HepG2 (cell line): Measurements from ENCODE around the gene ZMPSTE24. TPM values are rescaled to one million over a fixed set of nuclear protein-coding genes. Genes with fewer than 3 reads are reported as not detected.
A peak's percentile ranks its signal among the peaks of the same experiment; 100 is the strongest.

Source experiments
- ARNT2 ChIP-seq: sonication (generic); formaldehyde crosslinking; IDR thresholded peaks from 2 replicates; pipeline ENCODE4 v1.8.0; 2022; ENCODE audit warnings: mild to moderate bottlenecking, low read depth, missing genetic modification reagents, moderate library complexity
- CAMTA2 ChIP-seq: sonication (generic); formaldehyde crosslinking; IDR thresholded peaks from 2 replicates; pipeline ENCODE4 v1.4.0; 2020; ENCODE audit warnings: mild to moderate bottlenecking, missing genetic modification reagents, borderline replicate concordance
- CTCF ChIP-seq: sonication (generic); formaldehyde crosslinking; IDR thresholded peaks from 2 replicates; pipeline ENCODE4 v1.5.0; 2020; ENCODE audit warnings: mild to moderate bottlenecking, missing genetic modification reagents, moderate library complexity
- IRF2 ChIP-seq: IDR thresholded peaks from 2 replicates; pipeline ENCODE4 v1.6.1; 2018; ENCODE audit warnings: missing genetic modification reagents, missing compliant biosample characterization
- LCORL ChIP-seq, 2 experiments: fragments of 450-650 bp in 1 of 2; sonication (generic) in 1 of 2; formaldehyde crosslinking in 1 of 2; IDR thresholded peaks; 2 replicates each; pipeline versions ENCODE4 v1.5.0 to v1.6.1; 2017 to 2020; ENCODE audit warnings: antibody characterized with exemption in 1 of 2, missing genetic modification reagents in 1 of 2
- MED1 ChIP-seq: sonication (generic); formaldehyde crosslinking; IDR thresholded peaks from 2 replicates; pipeline ENCODE4 v1.4.0; 2020; ENCODE audit warnings: missing genetic modification reagents
- MZF1 ChIP-seq: sonication (generic); formaldehyde crosslinking; IDR thresholded peaks from 2 replicates; pipeline ENCODE4 v1.8.1; 2023; ENCODE audit warnings: mild to moderate bottlenecking, missing genetic modification reagents, borderline replicate concordance
- NCOA5 ChIP-seq: sonication (generic); formaldehyde crosslinking; IDR thresholded peaks from 2 replicates; pipeline ENCODE4 v1.4.0; 2020; ENCODE audit warnings: missing genetic modification reagents
- PITX1 ChIP-seq: sonication (generic); formaldehyde crosslinking; IDR thresholded peaks from 2 replicates; pipeline ENCODE4 v1.5.1; 2020; ENCODE audit warnings: mild to moderate bottlenecking, missing genetic modification reagents
- RNF2 ChIP-seq: fragments of 450-650 bp; conservative IDR thresholded peaks from 2 replicates; pipeline ENCODE4 v1.6.1; 2016; ENCODE audit warnings: low read depth
- RXRA ChIP-seq: sonication (generic); formaldehyde crosslinking; IDR thresholded peaks from 2 replicates; pipeline ENCODE4 v1.5.1; 2020; ENCODE audit warnings: missing genetic modification reagents
- STAG1 ChIP-seq: sonication (generic); formaldehyde crosslinking; IDR thresholded peaks from 2 replicates; pipeline ENCODE4 v1.4.0; 2020; ENCODE audit warnings: missing genetic modification reagents
- TAF15 ChIP-seq: fragments of 200-400 bp; formaldehyde crosslinking; IDR thresholded peaks from one replicate; pipeline ENCODE4 v1.6.1; 2018; ENCODE audit warnings: mild to moderate bottlenecking, low read depth, low read length; ENCODE audit not compliant: poor library complexity, severe bottlenecking
- TCF7L2 ChIP-seq: IDR thresholded peaks from 2 replicates; pipeline ENCODE4 v1.6.1; 2011; ENCODE audit warnings: mild to moderate bottlenecking, low read depth, low read length, moderate library complexity
- TFDP2 ChIP-seq: sonication (generic); formaldehyde crosslinking; IDR thresholded peaks from 2 replicates; pipeline ENCODE4 v1.4.0; 2020; ENCODE audit warnings: missing genetic modification reagents
- ZBTB33 ChIP-seq: sonication (generic); formaldehyde crosslinking; IDR thresholded peaks from 2 replicates; pipeline ENCODE4 v1.4.0; 2020; ENCODE audit warnings: missing genetic modification reagents
- ZFP36L2 ChIP-seq: sonication (generic); formaldehyde crosslinking; IDR thresholded peaks from 2 replicates; pipeline ENCODE4 v1.4.0; 2020; ENCODE audit warnings: missing genetic modification reagents
- ZFX ChIP-seq: sonication (generic); formaldehyde crosslinking; IDR thresholded peaks from 2 replicates; pipeline ENCODE4 v1.4.0; 2020; ENCODE audit warnings: mild to moderate bottlenecking, low read depth, missing genetic modification reagents, moderate library complexity
- ZMYM2 ChIP-seq: sonication (generic); formaldehyde crosslinking; IDR thresholded peaks from 2 replicates; pipeline ENCODE4 v1.8.0; 2022; ENCODE audit warnings: mild to moderate bottlenecking, missing genetic modification reagents
- ZNF124 ChIP-seq: sonication (generic); formaldehyde crosslinking; IDR thresholded peaks from 2 replicates; pipeline ENCODE4 v1.4.0; 2020; ENCODE audit warnings: missing genetic modification reagents
- ZNF263 ChIP-seq: sonication (generic); formaldehyde crosslinking; IDR thresholded peaks from 2 replicates; pipeline ENCODE4 v1.4.0; 2020; ENCODE audit warnings: missing genetic modification reagents
- ZNF441 ChIP-seq: sonication (generic); formaldehyde crosslinking; IDR thresholded peaks from 2 replicates; pipeline ENCODE4 v1.7.0; 2021; ENCODE audit warnings: missing genetic modification reagents, borderline replicate concordance
- ZNF619 ChIP-seq: sonication (generic); formaldehyde crosslinking; IDR thresholded peaks from 2 replicates; pipeline ENCODE4 v1.4.0; 2020; ENCODE audit warnings: mild to moderate bottlenecking, missing genetic modification reagents
- ZNF652 ChIP-seq: IDR thresholded peaks from 2 replicates; pipeline ENCODE4 v1.6.1; 2016; ENCODE audit warnings: low read depth, borderline replicate concordance
- ZNF703 ChIP-seq: sonication (generic); formaldehyde crosslinking; IDR thresholded peaks from 2 replicates; pipeline ENCODE4 v1.5.1; 2020; ENCODE audit warnings: missing genetic modification reagents, mild to moderate bottlenecking, moderate library complexity, borderline replicate concordance
- ZNF75D ChIP-seq: sonication (generic); formaldehyde crosslinking; IDR thresholded peaks from 2 replicates; pipeline ENCODE4 v1.8.1; 2023; ENCODE audit warnings: missing genetic modification reagents, mild to moderate bottlenecking, borderline replicate concordance
- polyA plus RNA-seq, 8 experiments: library from polyadenylated mRNA; depleted of rRNA in 3 of 8; stranded (reverse) in 7 of 8; unstranded in 1 of 8; fragments of >200 nt; fragmentation: Illumina TruSeq in 4 of 8; extraction: Trizol in 4 of 8; gene quantifications; 2 replicates each; pipeline versions ENCODE4 v1.2.1 to v1.2.3, GENCODE V29; 2011 to 2016; ENCODE audit warnings: low read depth in 4 of 8, missing spikeins in 1 of 8, mixed read lengths in 1 of 8; ENCODE audit not compliant: insufficient read depth in 1 of 8
- total RNA-seq, 5 experiments: library from RNA; depleted of rRNA; stranded (reverse); fragments of >200 nt; fragmentation: Illumina TruSeq; extraction: Trizol; gene quantifications; 2 replicates each; pipeline ENCODE4 v1.2.3, GENCODE V29; 2016; ENCODE audit warnings: low read depth in 1 of 5

ZMPSTE24 gene
- total and polyA plus RNA-seq, 2 of the 13 experiments (the other 11 are each of a cell fraction or from before 2014, with no cell fraction given) = 13.6 to 60.2 TPM

- TF ChIP-seq ZNF441 (CRISPR knock-in tag) = peak; percentile 90; the same call in 1 of the 2 replicates
- peak; percentile 30 for TF ChIP-seq TAF15
- TF ChIP-seq TCF7L2 = no peak
- TF ChIP-seq LCORL (IDR thresholded peaks at IDR 0.05) = no peak
- peak; percentile 86 for TF ChIP-seq LCORL (CRISPR knock-in tag; IDR thresholded peaks at IDR 0.05)
- TF ChIP-seq RNF2 = peak; percentile 56
- TF ChIP-seq TFDP2 (CRISPR knock-in tag) = peak; percentile 77
- peak; percentile 92 for TF ChIP-seq CTCF (CRISPR knock-in tag)
- peak; percentile 73 for TF ChIP-seq ZFX (CRISPR knock-in tag)
- peak; percentile 58; the same call in 1 of the 2 replicates for TF ChIP-seq RXRA (CRISPR knock-in tag)
- TF ChIP-seq NCOA5 (CRISPR knock-in tag) = no peak
- TF ChIP-seq ZNF75D (CRISPR knock-in tag) = no peak
- TF ChIP-seq ZNF124 (CRISPR knock-in tag) = no peak
- TF ChIP-seq ZFP36L2 (CRISPR knock-in tag) = no peak
- TF ChIP-seq CAMTA2 (CRISPR knock-in tag) = no peak
- TF ChIP-seq ZBTB33 (CRISPR knock-in tag) = peak; percentile 64
- peak; percentile 60; the same call in 1 of the 2 replicates for TF ChIP-seq ZMYM2 (CRISPR knock-in tag)
- TF ChIP-seq ARNT2 (CRISPR knock-in tag) = 0 out of 2 replicates have a peak, but pooled peaks have one; percentile 31
- TF ChIP-seq ZNF652 (CRISPR knock-in tag) = 0 out of 2 replicates have a peak, but pooled peaks have one; percentile 31
- no peak for TF ChIP-seq MZF1 (CRISPR knock-in tag)
- TF ChIP-seq ZNF703 (CRISPR knock-in tag) = no peak
- peak; percentile 66 for TF ChIP-seq MED1 (CRISPR knock-in tag)
- TF ChIP-seq ZNF263 (CRISPR knock-in tag) = peak; percentile 62; the same call in 1 of the 2 replicates
- peak; percentile 71 for TF ChIP-seq STAG1
- TF ChIP-seq PITX1 = no peak
- no peak for TF ChIP-seq ZNF619 (CRISPR knock-in tag)
- peak; percentile 70; the same call in 1 of the 2 replicates for TF ChIP-seq IRF2 (CRISPR knock-in tag)
These were observed 57.3 kb downstream of the ZMPSTE24 start (continued) for GRCh38 chr1:40315239-40315794.
